ENCODE results near the gene CASZ1.

Gene CASZ1

GRCh38 chr1:10699470-10699835 lies 97.0 kb downstream of the CASZ1 start:
- in situ Hi-C loops (cut with HindIII; ENCODE audit: low pct_ligation_motif_present, low pct_unique_long_range_greater_than_20kb, low sequenced_read_pairs): no loop called here
- DNase-seq: no peak

- no peak for DNase-seq
- in situ Hi-C loops (cut with HindIII; ENCODE audit: low pct_ligation_motif_present, low pct_unique_long_range_greater_than_20kb, low sequenced_read_pairs): no loop called here
Observed at GRCh38 chr1:10698726-10699469, 97.5 kb downstream of the CASZ1 start.

DNA sequence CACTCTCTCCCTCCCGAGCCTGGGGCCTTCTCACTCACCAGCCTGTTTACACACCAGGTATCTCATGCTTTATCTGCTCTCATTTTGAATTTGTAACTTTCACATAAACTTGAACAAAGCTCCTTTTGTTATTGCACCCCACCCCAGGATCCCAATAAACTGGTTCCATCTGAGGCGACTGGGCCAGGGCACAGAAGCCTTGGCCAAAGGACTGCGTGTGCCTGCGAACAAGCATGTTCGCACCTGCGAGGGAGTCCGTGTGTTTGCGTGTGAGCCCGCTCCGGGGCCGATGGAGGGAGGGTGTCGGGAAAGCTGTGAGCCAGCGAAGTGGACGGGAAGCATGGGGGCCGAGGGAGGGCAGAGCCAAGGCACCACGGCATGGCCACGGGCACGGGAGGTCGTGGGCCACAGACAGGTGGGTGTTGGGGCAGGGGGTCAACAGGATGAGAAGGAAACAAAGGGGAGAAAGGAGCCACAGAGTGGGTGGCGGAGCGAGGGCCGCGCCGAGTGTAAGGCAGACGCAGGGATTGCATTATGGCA lies 98.8 kb downstream of the CASZ1 start:
- in situ Hi-C loops (cut with HindIII; ENCODE audit: low pct_ligation_motif_present, low pct_unique_long_range_greater_than_20kb, low sequenced_read_pairs): no loop called here
- DNase-seq: no peak

GRCh38 chr1:10696977-10697376 lies 99.5 kb downstream of the CASZ1 start:
- in situ Hi-C loops (cut with HindIII; ENCODE audit: low pct_ligation_motif_present, low pct_unique_long_range_greater_than_20kb, low sequenced_read_pairs): no loop called here
- no peak for DNase-seq

DNA sequence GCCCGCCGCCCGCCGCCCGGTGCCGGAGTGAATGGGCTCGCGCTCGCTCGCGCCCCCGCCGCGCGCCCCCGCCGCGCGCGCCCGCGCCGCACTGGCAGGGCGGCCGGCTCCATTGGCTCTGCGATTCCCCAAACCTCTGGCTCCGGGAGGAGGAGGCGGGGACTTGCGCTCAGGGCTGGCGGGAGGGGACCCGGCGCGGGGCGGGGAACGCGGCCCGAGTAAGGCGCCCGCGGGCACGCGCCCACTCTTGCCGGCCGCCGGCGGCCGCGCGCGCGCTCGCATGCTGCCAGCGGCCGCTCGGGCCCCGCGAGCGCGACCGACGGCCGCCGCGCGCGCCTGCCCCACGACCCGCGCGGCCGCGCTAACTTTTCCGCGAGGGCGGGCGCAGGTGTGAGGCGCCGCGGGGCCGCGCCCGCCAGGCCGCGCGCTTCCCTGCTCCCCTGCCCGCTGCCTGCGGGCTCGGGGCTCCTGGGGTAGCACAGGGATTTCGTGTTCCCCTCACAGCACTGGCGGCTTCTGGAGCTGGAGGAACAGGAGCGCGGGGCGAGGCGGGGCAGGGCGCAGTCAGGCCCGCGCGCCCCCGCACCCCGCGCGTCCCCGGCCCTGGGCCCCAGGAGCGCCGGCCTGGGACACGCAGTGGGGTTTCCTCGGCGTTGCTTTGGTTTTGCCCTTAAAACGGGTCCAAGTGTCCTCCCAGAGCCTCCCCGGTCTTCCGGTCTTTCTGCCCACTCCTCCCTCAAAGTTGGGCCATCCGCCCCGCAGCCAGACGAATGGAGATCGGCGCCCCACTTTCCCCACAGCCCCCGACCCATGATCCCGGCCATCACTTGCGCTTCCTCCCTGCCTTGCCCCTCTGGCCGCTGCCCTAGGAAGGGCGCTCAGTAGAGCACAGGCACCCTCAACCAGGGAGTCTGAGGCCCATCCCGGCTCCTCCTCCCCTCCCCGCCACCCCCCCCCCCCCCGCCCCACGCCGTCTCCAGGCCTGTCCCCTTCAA lies 101.5 kb downstream of the CASZ1 start:
- peak; percentile 83 for DNase-seq
- in situ Hi-C loops (cut with HindIII; ENCODE audit: low pct_ligation_motif_present, low pct_unique_long_range_greater_than_20kb, low sequenced_read_pairs): no loop called here

DNA sequence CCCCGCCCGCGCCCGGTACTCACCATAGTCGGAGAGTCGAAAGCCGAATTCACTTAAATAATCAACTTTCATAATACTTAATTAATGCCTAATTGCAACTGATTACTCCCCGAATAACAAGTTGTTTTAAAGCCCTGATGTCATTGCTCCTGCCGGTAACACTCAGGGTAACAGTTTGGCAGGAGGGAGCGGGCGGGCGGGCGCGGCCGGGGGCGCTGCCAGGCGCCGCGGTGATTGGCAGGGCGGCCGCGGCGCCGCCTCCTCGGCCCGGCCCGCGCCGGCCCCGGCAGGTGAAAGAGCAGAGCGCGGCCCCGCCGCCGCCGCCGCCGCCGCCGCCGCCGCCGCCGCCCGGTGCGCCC lies 102.2 kb downstream of the CASZ1 start:
- DNase-seq: peak; percentile 62
- in situ Hi-C loops (cut with HindIII; ENCODE audit: low pct_ligation_motif_present, low pct_unique_long_range_greater_than_20kb, low sequenced_read_pairs): no loop called here

- in situ Hi-C loops (cut with HindIII; ENCODE audit: low pct_ligation_motif_present, low pct_unique_long_range_greater_than_20kb, low sequenced_read_pairs): no loop called here
- peak; percentile 40 for DNase-seq
Observed at GRCh38 chr1:10693497-10694273, 102.8 kb downstream of the CASZ1 start.

- in situ Hi-C loops (cut with HindIII; ENCODE audit: low pct_ligation_motif_present, low pct_unique_long_range_greater_than_20kb, low sequenced_read_pairs): no loop called here
- no peak for DNase-seq
Observed at GRCh38 chr1:10693152-10693496, 103.3 kb downstream of the CASZ1 start.

- peak; percentile 40 for DNase-seq
Observed at GRCh38 chr1:10692401-10693021, 103.9 kb downstream of the CASZ1 start.

DNA sequence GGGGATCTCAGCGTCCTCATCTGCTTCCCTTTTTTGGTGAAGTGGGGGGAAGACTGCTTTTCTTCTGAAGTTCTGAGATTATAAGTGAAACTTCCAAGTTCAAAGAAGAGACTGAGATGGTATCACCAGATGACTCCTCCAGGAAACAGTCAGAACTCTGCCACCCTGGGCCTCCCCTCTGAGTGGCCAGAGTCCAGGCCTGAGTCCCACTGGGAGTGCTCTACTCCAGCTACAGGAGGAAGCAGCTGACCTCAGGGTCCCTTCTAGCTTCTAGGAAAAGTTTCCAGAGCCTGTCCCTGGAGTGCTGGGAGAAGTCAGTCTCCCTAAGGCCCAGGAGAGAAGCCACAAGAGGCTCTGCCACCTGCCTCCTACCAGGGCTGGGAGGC lies 104.7 kb downstream of the CASZ1 start:
- in situ Hi-C loops (cut with HindIII; ENCODE audit: low pct_ligation_motif_present, low pct_unique_long_range_greater_than_20kb, low sequenced_read_pairs): no loop called here
- DNase-seq: no peak

More at GRCh38 chr1:10692401-10693021, 103.9 kb downstream of the CASZ1 start:
- in situ Hi-C loops (cut with HindIII; ENCODE audit: low pct_ligation_motif_present, low pct_unique_long_range_greater_than_20kb, low sequenced_read_pairs): no loop called here

GRCh38 chr1:10691075-10691739 lies 105.2 kb downstream of the CASZ1 start:
- in situ Hi-C loops (cut with HindIII; ENCODE audit: low pct_ligation_motif_present, low pct_unique_long_range_greater_than_20kb, low sequenced_read_pairs): no loop called here

GRCh38 chr1:10690484-10690883 lies 106.0 kb downstream of the CASZ1 start:
- DNase-seq: no peak
- in situ Hi-C loops (cut with HindIII; ENCODE audit: low pct_ligation_motif_present, low pct_unique_long_range_greater_than_20kb, low sequenced_read_pairs): no loop called here

More at GRCh38 chr1:10691075-10691739, 105.2 kb downstream of the CASZ1 start:
- DNase-seq: no peak

DNA sequence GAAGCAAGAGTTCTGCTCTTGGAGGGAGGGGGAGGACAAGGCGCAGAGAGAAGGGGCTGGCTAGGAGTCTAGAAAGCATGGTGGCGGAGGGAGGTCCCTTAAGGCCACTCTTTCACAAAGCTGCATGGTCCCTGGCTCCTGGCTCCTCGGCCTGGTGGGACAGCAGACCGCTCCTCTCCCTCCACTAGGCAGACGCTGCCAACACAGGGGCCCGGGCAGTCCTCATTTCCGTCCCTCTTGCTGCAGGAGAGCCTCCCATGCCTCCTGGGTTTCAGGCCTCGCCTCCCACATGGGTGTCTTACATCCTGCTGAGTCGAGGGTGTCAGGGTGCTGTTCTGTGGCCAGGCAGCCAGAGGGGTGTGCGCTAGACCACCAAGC lies 108.0 kb downstream of the CASZ1 start:
- no peak for DNase-seq
- in situ Hi-C loops (cut with HindIII; ENCODE audit: low pct_ligation_motif_present, low pct_unique_long_range_greater_than_20kb, low sequenced_read_pairs): no loop called here

DNA sequence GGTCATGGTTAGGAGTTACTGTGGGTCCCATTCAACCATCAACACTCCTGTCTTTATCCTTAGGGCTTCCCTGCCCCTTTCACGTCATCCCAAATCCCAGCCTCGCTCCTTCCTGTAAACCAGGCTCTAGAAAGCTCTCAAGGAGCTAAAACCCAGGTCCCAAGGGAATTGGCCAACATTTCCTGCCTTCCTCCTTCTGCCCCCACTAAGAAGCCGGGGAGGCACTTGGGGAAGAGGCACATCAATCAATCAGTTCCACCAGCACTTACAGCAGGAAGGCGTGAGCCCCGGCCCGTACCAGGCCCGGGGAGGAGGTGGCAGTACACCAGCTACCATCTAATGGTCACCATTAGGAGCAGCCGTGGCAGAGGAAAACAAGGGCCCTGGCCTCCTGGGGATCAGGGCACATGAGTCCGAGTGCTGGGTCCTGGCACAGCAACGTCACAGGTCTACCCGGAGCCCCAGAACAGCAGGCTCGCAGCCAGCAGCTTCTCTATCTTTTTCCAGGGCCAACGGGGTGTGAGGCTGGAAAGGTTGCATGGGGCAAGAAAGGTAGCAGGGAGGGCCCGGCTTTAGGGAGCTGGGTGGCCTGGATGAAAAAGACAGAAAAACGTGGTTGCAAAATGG lies 108.6 kb downstream of the CASZ1 start:
- no peak for DNase-seq
- in situ Hi-C loops (cut with HindIII; ENCODE audit: low pct_ligation_motif_present, low pct_unique_long_range_greater_than_20kb, low sequenced_read_pairs): no loop called here

- DNase-seq: no peak
- in situ Hi-C loops (cut with HindIII; ENCODE audit: low pct_ligation_motif_present, low pct_unique_long_range_greater_than_20kb, low sequenced_read_pairs): no loop called here
Observed at GRCh38 chr1:10687251-10687651, 109.2 kb downstream of the CASZ1 start.

GRCh38 chr1:10686404-10687040 lies 109.9 kb downstream of the CASZ1 start:
- no peak for DNase-seq

GRCh38 chr1:10685808-10686403 lies 110.5 kb downstream of the CASZ1 start:
- no peak for DNase-seq
- in situ Hi-C loops (cut with HindIII; ENCODE audit: low pct_ligation_motif_present, low pct_unique_long_range_greater_than_20kb, low sequenced_read_pairs): no loop called here

More at GRCh38 chr1:10686404-10687040, 109.9 kb downstream of the CASZ1 start:
- in situ Hi-C loops (cut with HindIII; ENCODE audit: low pct_ligation_motif_present, low pct_unique_long_range_greater_than_20kb, low sequenced_read_pairs): no loop called here

Measured in ACHN (cell line).